GM18519 (cell line): ENCODE measurements around the gene RNF217.
"Not testable (repeated sequence)": the region's sequence is repeated elsewhere in the genome, so short reads cannot be mapped to it uniquely, and the experiment has no call there.

Source experiments
- ATAC-seq: cut with Tn5 transposase; IDR thresholded peaks from one replicate; pipeline ENCODE4 v1.9.1; 2021; ENCODE audit warnings: mild to moderate bottlenecking, moderate library complexity; ENCODE audit not compliant: unreplicated experiment, low FRiP score

The RNF217 gene

DNA sequence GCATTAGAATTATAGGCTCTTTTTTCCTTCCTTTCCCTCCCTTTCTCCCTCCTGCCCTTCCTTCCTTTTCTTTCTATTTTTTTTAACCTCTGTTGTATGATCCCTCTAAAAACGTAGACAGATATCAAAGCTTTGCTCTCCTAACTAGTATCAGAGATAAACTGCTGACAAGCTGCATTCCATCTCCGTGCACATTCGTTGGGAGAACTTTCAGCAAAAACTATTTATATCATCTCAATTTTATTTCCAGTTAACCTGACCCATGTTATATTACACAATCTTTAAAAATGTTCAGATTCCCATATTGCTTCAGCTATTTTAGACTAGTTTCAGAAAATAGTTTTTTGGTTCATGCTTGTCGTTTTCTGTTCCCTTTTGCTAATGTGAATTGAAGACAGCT is 47.3 kb downstream of the RNF217 start:
- ATAC-seq: no peak

- no peak for ATAC-seq
Measured at GRCh38 chr6:125013938-125014660, 51.9 kb downstream of the RNF217 start.

- ATAC-seq: no peak
Measured at GRCh38 chr6:125014661-125014957, 52.4 kb downstream of the RNF217 start.

- ATAC-seq: no peak
Measured at GRCh38 chr6:125015152-125015551, 52.9 kb downstream of the RNF217 start.

DNA sequence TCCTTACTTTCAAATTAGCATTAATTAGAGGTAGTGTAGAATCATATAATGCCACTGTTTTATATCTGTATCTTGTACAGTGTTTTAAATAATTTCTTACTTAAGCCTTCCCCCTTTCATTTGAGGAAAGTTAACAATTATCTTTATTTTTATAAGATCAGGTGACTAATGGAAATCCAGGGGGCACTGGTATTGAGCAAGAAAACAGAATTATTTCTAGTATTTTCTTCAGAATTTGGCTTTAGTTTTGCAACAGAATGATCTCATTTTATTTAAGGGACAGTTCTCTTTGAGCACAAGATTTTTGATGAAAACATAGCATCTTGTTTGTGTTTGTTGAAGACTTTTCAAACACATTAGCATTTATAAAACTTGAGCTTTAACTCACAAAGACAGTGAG is 55.9 kb downstream of the RNF217 start:
- ATAC-seq: no peak

DNA sequence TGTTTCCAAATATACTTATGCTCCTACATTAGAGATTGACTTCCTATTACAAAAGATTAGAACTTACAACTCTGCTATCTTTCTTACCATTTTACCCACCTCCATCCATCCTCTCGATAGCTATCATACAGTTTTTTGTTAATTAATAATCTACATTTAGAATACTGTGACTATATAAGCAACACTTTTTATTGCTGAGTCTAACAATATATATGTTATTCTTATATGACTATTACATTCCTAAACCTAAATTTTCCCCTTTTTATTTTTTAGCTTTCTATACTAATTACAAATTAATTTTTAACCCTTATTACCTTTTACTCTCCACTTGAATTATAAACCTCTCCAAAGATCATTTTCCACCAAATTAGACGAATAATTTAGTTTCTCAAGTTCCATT is 57.0 kb downstream of the RNF217 start:
- no peak for ATAC-seq

DNA sequence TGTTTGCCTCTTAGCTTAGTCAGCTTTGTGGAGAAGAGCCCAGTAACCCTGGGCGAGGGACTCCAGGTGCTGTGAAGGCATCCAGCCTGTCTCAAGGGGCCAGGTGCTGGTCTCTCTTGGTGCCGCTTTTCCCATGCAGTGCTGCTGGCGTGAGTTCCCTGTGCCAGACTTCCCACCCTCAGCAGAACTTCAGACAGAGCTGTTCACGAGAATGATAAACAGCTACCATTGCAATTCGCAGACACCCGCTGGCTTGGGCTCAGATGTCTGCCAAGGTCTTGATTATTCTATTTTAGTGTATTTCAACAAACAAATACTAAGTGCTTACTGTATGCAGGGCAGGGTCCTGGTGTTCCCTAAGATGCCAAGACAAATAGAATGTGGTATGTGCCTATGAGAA is 57.7 kb downstream of the RNF217 start:
- ATAC-seq: no peak

DNA sequence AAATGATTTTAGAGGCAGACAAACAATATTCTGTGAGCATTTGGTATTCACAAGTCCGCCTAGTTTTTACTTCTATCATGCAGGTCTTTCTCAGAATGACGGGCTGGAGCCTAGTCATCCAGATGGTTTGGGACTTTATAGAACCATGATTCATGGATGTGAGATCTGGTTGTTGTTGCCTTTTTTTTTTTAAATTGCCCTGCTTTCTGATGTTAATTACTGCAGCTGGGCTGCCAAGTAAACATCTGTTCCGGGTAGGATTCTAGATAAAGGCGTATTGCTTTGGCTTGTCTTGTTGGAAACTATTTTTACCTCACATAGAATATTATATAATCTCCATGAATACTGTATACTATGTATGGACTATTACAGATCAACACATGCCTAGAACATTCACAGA is 58.1 kb downstream of the RNF217 start:
- ATAC-seq: no peak

GRCh38 chr6:125022391-125022989 is 60.3 kb downstream of the RNF217 start:
- ATAC-seq: no peak

DNA sequence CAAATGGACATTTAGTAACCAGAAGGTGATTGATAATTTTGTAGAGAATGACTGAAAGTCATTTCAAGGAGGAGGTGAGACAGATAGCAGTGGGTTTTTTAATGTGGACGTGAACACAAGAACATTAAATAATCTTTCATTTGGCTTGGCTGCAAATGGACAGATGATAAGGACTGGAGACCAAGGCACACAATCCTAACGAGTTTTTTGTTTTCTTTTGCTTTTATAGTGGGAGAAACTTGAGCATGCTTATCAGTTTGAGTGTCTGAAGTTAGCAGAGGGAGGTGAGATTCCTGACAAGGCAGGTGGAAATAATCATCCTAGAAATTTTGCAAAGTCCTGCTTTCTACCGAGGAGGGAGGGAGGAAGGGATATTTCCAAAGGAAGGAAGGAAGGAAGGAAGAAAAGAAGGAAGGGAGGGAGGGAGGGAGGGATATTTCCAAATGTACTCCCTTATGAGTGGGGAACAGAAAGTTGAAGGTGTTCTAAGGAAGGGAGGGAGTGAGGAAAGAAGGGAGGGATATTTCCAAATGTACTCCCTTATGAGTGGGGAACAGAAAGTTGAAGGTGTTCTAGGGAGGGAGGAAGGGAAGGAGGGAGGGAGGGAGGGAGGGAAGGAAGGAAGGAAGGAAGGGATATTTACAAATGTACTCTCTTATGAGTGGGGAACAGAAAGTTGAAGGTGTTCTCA is 63.1 kb downstream of the RNF217 start:
- no peak for ATAC-seq

DNA sequence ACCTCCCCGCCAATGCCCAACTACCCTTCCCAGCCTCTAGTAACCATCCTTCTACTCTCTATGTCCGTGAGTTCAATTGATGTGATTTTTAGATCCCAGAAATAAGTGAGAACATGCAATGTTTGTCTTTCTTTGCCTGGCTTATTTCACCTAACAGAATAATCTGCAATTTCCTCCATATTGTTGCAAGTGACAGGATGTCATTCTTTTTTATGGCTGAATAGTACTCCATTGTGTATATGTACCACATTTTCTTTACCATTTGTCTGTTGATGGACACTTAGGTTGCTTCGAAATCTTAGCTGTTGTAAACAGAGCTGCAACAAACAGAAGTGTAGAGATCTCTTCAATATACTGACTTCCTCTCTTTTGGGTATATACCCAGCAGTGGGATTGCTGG is 65.0 kb downstream of the RNF217 start:
- ATAC-seq: no peak

DNA sequence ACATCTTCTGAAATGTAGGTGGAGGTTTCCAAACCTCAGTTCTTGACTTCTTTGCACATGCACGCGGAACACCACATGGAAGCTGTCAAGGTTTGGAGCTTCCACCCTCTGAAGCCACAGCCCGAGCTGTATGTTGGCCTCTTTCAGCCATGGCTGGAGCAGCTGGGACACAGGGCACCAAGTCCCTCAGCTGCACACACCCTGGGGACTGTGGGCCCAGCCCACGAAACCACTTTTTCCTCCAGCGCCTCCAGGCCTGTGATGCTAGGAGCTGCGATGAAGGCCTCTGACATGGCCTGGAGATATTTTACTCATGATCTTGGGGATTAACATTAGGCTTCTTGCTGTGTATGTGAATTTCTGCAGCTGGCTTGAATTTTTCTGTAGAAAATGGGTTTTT is 68.7 kb downstream of the RNF217 start:
- ATAC-seq: no peak

DNA sequence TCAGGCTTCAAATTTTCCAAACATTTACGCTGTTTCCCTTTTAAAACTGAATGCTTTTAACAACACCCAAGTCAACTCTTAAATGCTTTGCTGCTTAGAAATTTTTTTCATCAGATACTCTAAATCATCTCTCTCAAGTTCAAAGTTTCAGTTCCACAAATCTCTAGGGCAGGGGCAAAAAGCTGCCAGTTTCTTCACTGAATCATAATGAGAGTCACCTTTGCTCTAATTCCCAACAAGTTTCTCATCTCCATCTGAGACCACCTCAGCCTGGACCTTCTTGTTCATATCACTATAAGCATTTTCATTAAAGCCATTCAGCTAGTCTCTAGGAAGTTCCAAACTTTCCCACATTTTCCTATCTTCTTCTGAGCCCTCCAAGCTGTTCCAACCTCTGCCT is 69.1 kb downstream of the RNF217 start:
- ATAC-seq: no peak

- not testable (repeated sequence) for ATAC-seq
Measured at GRCh38 chr6:125034929-125035328, 72.7 kb downstream of the RNF217 start.

DNA sequence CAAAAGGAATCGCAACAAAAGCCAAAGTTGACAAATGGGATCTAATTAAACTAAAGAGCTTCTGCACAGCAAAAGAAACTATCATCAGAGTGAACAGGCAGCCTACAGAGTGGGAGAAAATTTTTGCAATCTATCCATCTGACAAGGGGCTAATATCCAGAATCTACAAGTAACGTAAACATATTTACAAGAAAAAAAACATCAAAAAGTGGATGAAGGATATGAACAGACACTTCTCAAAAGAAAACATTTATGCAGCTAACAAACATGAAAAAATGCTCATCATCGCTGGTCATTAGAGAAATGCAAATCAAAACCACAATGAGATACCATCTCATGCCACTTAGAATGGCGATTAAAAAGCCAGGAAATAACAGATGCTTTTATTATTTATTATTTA is 74.2 kb downstream of the RNF217 start:
- ATAC-seq: not testable (repeated sequence)

GRCh38 chr6:125037827-125038226 is 75.6 kb downstream of the RNF217 start:
- no peak for ATAC-seq

GRCh38 chr6:125038925-125039324 is 76.7 kb downstream of the RNF217 start:
- no peak for ATAC-seq

DNA sequence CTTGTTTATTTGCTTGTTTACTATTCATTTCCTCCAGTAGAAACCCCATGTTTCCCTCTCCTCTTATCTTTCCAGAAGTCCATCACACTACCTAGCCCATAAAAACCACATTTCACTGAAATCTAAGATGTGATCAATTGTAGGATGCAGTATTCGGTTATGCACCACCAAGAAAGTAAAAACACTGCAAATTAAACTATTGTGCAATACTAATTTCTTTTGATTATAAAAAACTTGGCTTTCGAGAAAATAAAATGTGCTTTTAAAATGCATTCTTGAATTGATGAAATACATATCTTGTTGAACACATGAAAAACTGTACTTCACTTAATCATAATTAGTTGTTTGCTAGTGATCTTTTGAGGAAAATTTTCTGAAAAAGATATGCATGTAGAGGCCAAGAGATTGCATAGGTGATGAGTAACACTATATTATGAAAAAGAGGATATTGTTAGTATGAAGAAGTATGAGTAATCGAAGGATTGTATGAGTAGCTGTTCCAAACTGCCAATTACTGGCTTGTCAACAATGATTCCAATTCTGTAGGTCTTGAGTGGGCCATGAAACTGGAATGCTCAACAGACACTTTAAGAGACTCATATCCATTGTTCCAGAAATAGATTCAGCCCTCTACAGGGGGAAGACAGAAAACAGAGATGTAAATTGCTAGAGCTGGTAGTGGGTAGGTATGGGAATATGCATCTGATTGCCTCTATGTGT is 79.7 kb downstream of the RNF217 start:
- no peak for ATAC-seq

GRCh38 chr6:125044066-125044465 is 81.8 kb downstream of the RNF217 start:
- no peak for ATAC-seq

- no peak for ATAC-seq
Measured at GRCh38 chr6:125044667-125045066, 82.4 kb downstream of the RNF217 start.

DNA sequence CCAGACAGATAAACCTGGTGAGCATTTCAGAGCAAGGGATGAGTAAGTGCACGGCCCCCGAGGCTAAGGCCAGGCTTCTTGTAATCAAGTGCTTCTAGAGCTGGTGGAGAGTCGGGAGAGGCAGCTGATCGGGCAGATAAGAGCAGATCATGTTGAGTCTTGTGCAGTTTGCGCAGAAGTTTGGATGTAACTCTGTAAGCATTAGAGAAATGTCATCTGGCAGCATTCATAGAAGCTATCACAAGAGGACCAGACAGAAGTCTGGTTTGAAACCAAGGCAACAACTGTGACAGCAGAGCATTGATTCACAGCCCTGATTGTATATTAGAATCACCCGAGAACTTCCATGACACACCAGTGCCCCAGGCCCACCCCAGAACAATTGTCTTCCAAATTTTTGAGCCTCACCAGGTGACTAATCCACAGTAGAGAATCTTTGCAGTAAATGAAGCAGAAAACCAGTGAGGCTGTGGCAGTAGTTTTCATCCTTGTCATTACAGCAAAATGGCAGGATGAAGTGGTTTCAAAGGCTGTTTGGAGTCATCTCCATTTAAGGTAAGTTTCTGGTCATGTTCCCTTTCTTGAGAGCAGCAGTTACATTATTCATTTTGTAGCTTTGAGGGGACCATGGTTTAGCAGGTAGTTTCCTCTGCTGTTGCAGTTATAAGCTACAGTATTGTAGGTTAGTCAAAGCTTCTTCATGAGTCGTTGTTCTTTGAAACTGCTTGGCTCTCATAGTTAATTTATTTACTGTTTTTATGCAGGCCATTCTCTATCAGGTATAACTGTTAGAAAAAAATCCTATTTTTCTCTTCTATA is 84.1 kb downstream of the RNF217 start:
- ATAC-seq: no peak
